ENCODE data around the gene ALKBH5. TPM values are rescaled to one million over a fixed set of nuclear protein-coding genes. Genes with fewer than 3 reads are reported as not detected.
A peak's percentile ranks its signal among the peaks of the same experiment; 100 is the strongest.

Gene ALKBH5
- total RNA-seq, 1 donor from 2014 or later, result 78.8 TPM

GRCh38 chr17:18140648-18141047, 43.0 kb upstream of the ALKBH5 start:
- Histone ChIP-seq H3K4me2 (no peak overlapping the region), H3K4me1 (peaks cover 3% of the 10 kb centered on the region), H3K27me3 (no peaks in the 10 kb centered on the region), H2AFZ (replicated peaks) (no peak overlapping the region), H4K20me1 (ENCODE audit: low read depth) (no peaks in the 10 kb centered on the region), H3F3A (ENCODE audit: low read depth) (no peaks in the 10 kb centered on the region), H3K4me3 (no peak overlapping the region), H3K36me3 (no peaks in the 10 kb centered on the region), H3K79me2 (ENCODE audit: low read depth) (no peaks in the 10 kb centered on the region), H3K9ac (no peak overlapping the region), H3K27ac (no peak overlapping the region), H3K9me3 (ENCODE audit: low read depth) (no peaks in the 10 kb centered on the region)
- Mint-ChIP-seq H3K36me3 (no peaks in the 10 kb centered on the region), H3K9me3 (no peaks in the 10 kb centered on the region), H3K4me1 (peaks cover 17% of the 10 kb centered on the region), H3K4me3 (no peak overlapping the region), H3K27ac (no peak overlapping the region), H3K27me3 (ENCODE audit: insufficient read depth, low read depth) (peaks cover 4% of the 10 kb centered on the region)
- DNase-seq (ENCODE audit: low spot score), result no peak
- no peak for TF ChIP-seq EZH2phosphoT487 (IDR thresholded peaks at IDR 0.05)
- no peak for TF ChIP-seq CTCF (IDR thresholded peaks at IDR 0.05)
- no peak for TF ChIP-seq EZH2 (IDR thresholded peaks at IDR 0.05)

- Histone ChIP-seq H3K4me2 (no peak overlapping the region), H3K27me3 (no peaks in the 10 kb centered on the region), H3K4me1 (peaks cover 3% of the 10 kb centered on the region), H3K9me3 (ENCODE audit: low read depth) (no peaks in the 10 kb centered on the region), H2AFZ (replicated peaks) (no peak overlapping the region), H3F3A (ENCODE audit: low read depth) (no peaks in the 10 kb centered on the region), H3K27ac (no peak overlapping the region), H4K20me1 (ENCODE audit: low read depth) (no peaks in the 10 kb centered on the region), H3K79me2 (ENCODE audit: low read depth) (no peaks in the 10 kb centered on the region), H3K4me3 (no peak overlapping the region), H3K36me3 (no peaks in the 10 kb centered on the region), H3K9ac (no peak overlapping the region)
- Mint-ChIP-seq H3K9me3 (no peaks in the 10 kb centered on the region), H3K4me3 (no peak overlapping the region), H3K27ac (no peak overlapping the region), H3K4me1 (peaks cover 12% of the 10 kb centered on the region), H3K36me3 (no peaks in the 10 kb centered on the region), H3K27me3 (ENCODE audit: insufficient read depth, low read depth) (peaks cover 4% of the 10 kb centered on the region)
- no peak for TF ChIP-seq EZH2phosphoT487 (IDR thresholded peaks at IDR 0.05)
- TF ChIP-seq CTCF (IDR thresholded peaks at IDR 0.05), result peak; percentile 76
- peak; percentile 70 for DNase-seq (ENCODE audit: low spot score)
Measured at GRCh38 chr17:18141210-18141803, 42.3 kb upstream of the ALKBH5 start.

- Histone ChIP-seq H3K4me2 (no peak overlapping the region), H3K36me3 (no peaks in the 10 kb centered on the region), H3K4me3 (no peak overlapping the region), H2AFZ (replicated peaks) (no peak overlapping the region), H3K9me3 (ENCODE audit: low read depth) (no peaks in the 10 kb centered on the region), H3K79me2 (ENCODE audit: low read depth) (no peaks in the 10 kb centered on the region), H4K20me1 (ENCODE audit: low read depth) (no peaks in the 10 kb centered on the region), H3K27ac (no peak overlapping the region), H3K9ac (no peak overlapping the region), H3K27me3 (no peaks in the 10 kb centered on the region), H3K4me1 (peaks cover 3% of the 10 kb centered on the region), H3F3A (ENCODE audit: low read depth) (peaks cover 5% of the 10 kb centered on the region)
- Mint-ChIP-seq H3K4me3 (no peak overlapping the region), H3K27me3 (ENCODE audit: insufficient read depth, low read depth) (no peaks in the 10 kb centered on the region), H3K4me1 (peaks cover 12% of the 10 kb centered on the region), H3K27ac (no peak overlapping the region), H3K36me3 (no peaks in the 10 kb centered on the region), H3K9me3 (no peaks in the 10 kb centered on the region)
- no peak for DNase-seq (ENCODE audit: low spot score)
- no peak for TF ChIP-seq CTCF (IDR thresholded peaks at IDR 0.05)
- no peak for TF ChIP-seq EZH2phosphoT487 (IDR thresholded peaks at IDR 0.05)
- no peak for TF ChIP-seq EZH2 (IDR thresholded peaks at IDR 0.05)
Measured at GRCh38 chr17:18142417-18142816, 41.2 kb upstream of the ALKBH5 start.

Measured in neural progenitor cell (in vitro differentiated cells).